Peyer's patch (tissue), 4 donors: Measurements from ENCODE around the gene PRR5L. TPM values are rescaled to one million over a fixed set of nuclear protein-coding genes. Genes with fewer than 3 reads are reported as not detected.
A peak's percentile ranks its signal among the peaks of the same experiment; 100 is the strongest.

Experiments
- DNase-seq, 3 donors: peaks; one replicate each; pipeline ENCODE4 v3.0.0-alpha.2; 2017 to 2019
- H3K27ac ChIP-seq, 4 donors: fragments of 200-600 bp; sonication (generic); one replicate each; pipeline ENCODE4 v1.5.1; 2016 to 2019
- H3K27me3 ChIP-seq, 2 donors: fragments of 200-600 bp; sonication (generic); one replicate each; pipeline ENCODE4 v1.5.1; 2019
- H3K36me3 ChIP-seq, 3 donors: fragments of 200-600 bp; sonication (generic); one replicate each; pipeline ENCODE4 v1.5.1; 2016 to 2019
- H3K4me1 ChIP-seq, 4 donors: fragments of 200-600 bp; sonication (generic); one replicate each; pipeline ENCODE4 v1.5.1; 2016 to 2019
- H3K4me3 ChIP-seq, 4 donors: fragments of 200-600 bp; sonication (generic); 1 replicate in 3 of 4; 2 replicates in 1 of 4; pipeline ENCODE4 v1.5.1; 2016 to 2019; ENCODE audit warnings: mild to moderate bottlenecking in 1 of 4
- H3K9me3 ChIP-seq, 4 donors: fragments of 200-600 bp; sonication (generic); one replicate each; pipeline ENCODE4 v1.5.1; 2016 to 2019; ENCODE audit warnings: mild to moderate bottlenecking in 1 of 4
- CTCF ChIP-seq, 6 experiments: fragments of 450-650 bp in 4 of 6; fragments of 200-600 bp in 2 of 6; sonication (generic) in 1 of 6; IDR thresholded peaks; one replicate each; pipeline ENCODE4 v1.5.1; 2017 to 2019; ENCODE audit warnings: antibody characterized with exemption in 6 of 6, mild to moderate bottlenecking in 3 of 6, moderate library complexity in 1 of 6
- POLR2A ChIP-seq, 2 donors: fragments of 450-650 bp; IDR thresholded peaks; one replicate each; pipeline ENCODE4 v1.5.1; 2017; ENCODE audit warnings: antibody characterized with exemption in 2 of 2, mild to moderate bottlenecking in 2 of 2, moderate library complexity in 2 of 2
- total RNA-seq, 4 donors: library from RNA; depleted of rRNA; stranded (reverse); fragments of >200 nt; gene quantifications; one replicate each; pipeline ENCODE4 v1.1.0, GENCODE V29; 2016

The PRR5L gene
- total RNA-seq, 4 donors from 2014 or later, result 74.3 to 100 (median 89.9) TPM

- H3K9me3 ChIP-seq, result no peaks in the 10 kb centered on the region
- peaks cover 0 to 8% (median 0%) of the 10 kb centered on the region in 4 donors for H3K4me1 ChIP-seq
- H3K36me3 ChIP-seq, result no peaks in the 10 kb centered on the region
- no peak overlapping the region for H3K4me3 ChIP-seq
- DNase-seq, result no peak
- TF ChIP-seq CTCF (IDR thresholded peaks at IDR 0.05) (no peak), POLR2A (IDR thresholded peaks at IDR 0.05) (no peak)
- H3K27ac ChIP-seq, result no peak overlapping the region
- H3K27me3 ChIP-seq, result no peaks in the 10 kb centered on the region
Observed at GRCh38 chr11:36357831-36358230, 61.7 kb downstream of the PRR5L start.

GRCh38 chr11:36358436-36358835 lies 62.3 kb downstream of the PRR5L start:
- Histone ChIP-seq H3K27me3 (no peaks in the 10 kb centered on the region), H3K4me1 (peaks cover 0 to 14% (median 0%) of the 10 kb centered on the region in 4 donors)

GRCh38 chr11:36360318-36360717 lies 64.2 kb downstream of the PRR5L start:
- H3K4me3 ChIP-seq, result no peak overlapping the region
- H3K27me3 ChIP-seq, result no peaks in the 10 kb centered on the region
- H3K27ac ChIP-seq, result peak overlapping the region in 1 of 4 donors; percentile 16
- no peaks in the 10 kb centered on the region for H3K36me3 ChIP-seq
- H3K4me1 ChIP-seq, result peaks cover 0 to 19% (median 0%) of the 10 kb centered on the region in 4 donors
- TF ChIP-seq POLR2A (IDR thresholded peaks at IDR 0.05), result no peak
- DNase-seq, result no peak
- no peaks in the 10 kb centered on the region for H3K9me3 ChIP-seq

More at GRCh38 chr11:36358436-36358835, 62.3 kb downstream of the PRR5L start:
- DNase-seq, result no peak
- no peaks in the 10 kb centered on the region for H3K36me3 ChIP-seq
- no peaks in the 10 kb centered on the region for H3K9me3 ChIP-seq
- no peak overlapping the region for H3K27ac ChIP-seq
- no peak overlapping the region for H3K4me3 ChIP-seq
- no peak for TF ChIP-seq POLR2A (IDR thresholded peaks at IDR 0.05)
- TF ChIP-seq CTCF (IDR thresholded peaks at IDR 0.05), result no peak

GRCh38 chr11:36360826-36361415 lies 64.8 kb downstream of the PRR5L start:
- Histone ChIP-seq H3K4me3 (no peak overlapping the region), H3K27ac (peak overlapping the region in 1 of 4 donors; percentile 16), H3K27me3 (no peaks in the 10 kb centered on the region), H3K36me3 (no peaks in the 10 kb centered on the region), H3K4me1 (peaks cover 0 to 19% (median 0%) of the 10 kb centered on the region in 4 donors), H3K9me3 (no peaks in the 10 kb centered on the region)
- DNase-seq, result no peak
- TF ChIP-seq CTCF (IDR thresholded peaks at IDR 0.05) (no peak), POLR2A (IDR thresholded peaks at IDR 0.05) (no peak)

GRCh38 chr11:36361472-36361871 lies 65.4 kb downstream of the PRR5L start:
- no peak for TF ChIP-seq CTCF (IDR thresholded peaks at IDR 0.05)
- TF ChIP-seq POLR2A (IDR thresholded peaks at IDR 0.05), result no peak
- no peak overlapping the region for H3K27ac ChIP-seq
- H3K9me3 ChIP-seq, result no peaks in the 10 kb centered on the region
- no peaks in the 10 kb centered on the region for H3K36me3 ChIP-seq
- DNase-seq, result no peak
- H3K27me3 ChIP-seq, result no peaks in the 10 kb centered on the region
- peaks cover 0 to 19% (median 0%) of the 10 kb centered on the region in 4 donors for H3K4me1 ChIP-seq
- H3K4me3 ChIP-seq, result no peak overlapping the region

GRCh38 chr11:36361901-36362391 lies 65.9 kb downstream of the PRR5L start:
- no peak for TF ChIP-seq POLR2A (IDR thresholded peaks at IDR 0.05)
- no peak for TF ChIP-seq CTCF (IDR thresholded peaks at IDR 0.05)
- Histone ChIP-seq H3K27ac (peak overlapping the region in 1 of 4 donors; percentile 6), H3K4me3 (no peak overlapping the region), H3K4me1 (peaks cover 0 to 19% (median 0%) of the 10 kb centered on the region in 4 donors), H3K27me3 (no peaks in the 10 kb centered on the region), H3K36me3 (no peaks in the 10 kb centered on the region), H3K9me3 (no peaks in the 10 kb centered on the region)
- no peak for DNase-seq
